Heart right ventricle (tissue), 16 donors: ENCODE data around the gene IL17RE. TPM values are rescaled to one million over a fixed set of nuclear protein-coding genes. Genes with fewer than 3 reads are reported as not detected.

Experiments
- ATAC-seq, 8 donors: fragments of 200-7000 bp; cut with Tn5 transposase; one replicate each; pipeline ENCODE4 v1.9.1; 2020; ENCODE audit warnings: mild to moderate bottlenecking in 8 of 8, moderate library complexity in 8 of 8, moderate number of reproducible peaks in 1 of 8
- DNase-seq, 2 donors: peaks; one replicate each; pipeline ENCODE4 v3.0.0-alpha.2; 2020
- H3K27ac ChIP-seq, 10 donors: fragments of 200-600 bp; sonication (generic) in 2 of 10; one replicate each; pipeline versions ENCODE4 v1.5.0 to v1.8.0; 2020 to 2022; ENCODE audit warnings: mild to moderate bottlenecking in 3 of 10
- H3K27me3 ChIP-seq, 7 donors: fragments of 200-600 bp; one replicate each; pipeline ENCODE4 v1.8.0; 2021 to 2022; ENCODE audit warnings: mild to moderate bottlenecking in 2 of 7
- H3K36me3 ChIP-seq, 9 donors: fragments of 200-600 bp; sonication (generic) in 1 of 9; one replicate each; pipeline versions ENCODE4 v1.5.0 to v1.8.0; 2020 to 2022; ENCODE audit warnings: mild to moderate bottlenecking in 2 of 9
- H3K4me1 ChIP-seq, 9 donors: fragments of 200-600 bp; sonication (generic) in 1 of 9; one replicate each; pipeline versions ENCODE4 v1.5.0 to v1.8.0; 2020 to 2022; ENCODE audit warnings: mild to moderate bottlenecking in 4 of 9
- H3K4me3 ChIP-seq, 10 donors: fragments of 200-600 bp; sonication (generic) in 2 of 10; one replicate each; pipeline versions ENCODE4 v1.5.0 to v1.8.0; 2020 to 2022; ENCODE audit warnings: mild to moderate bottlenecking in 7 of 10, moderate library complexity in 2 of 10
- H3K9me3 ChIP-seq, 11 donors: fragments of 200-600 bp in 10 of 11; sonication (generic) in 2 of 11; one replicate each; pipeline versions ENCODE4 v1.5.0 to v1.8.0; 2013 to 2022; ENCODE audit warnings: mild to moderate bottlenecking in 2 of 11, control low read depth in 1 of 11, moderate library complexity in 1 of 11
- WGBS, 2 donors: extraction: QIAGEN DNeasy Blood & Tissue Kit; methylation state at CpG; one replicate each; pipeline ENCODE4 v1.1.7; 2013; ENCODE audit warnings: inconsistent platforms in 1 of 2; 5-methylcytosine and 5-hydroxymethylcytosine counted together
- intact Hi-C, 10 donors: fragments of 100-400 bp; cut with DNase I; formaldehyde crosslinking; loops; one replicate each; pipeline versions ENCODE4 v1.11.1 to v1.14.2; 2022
- polyA plus RNA-seq, 2 donors: library from polyadenylated mRNA; stranded (reverse); fragments of 200-250 nt; gene quantifications; one replicate each; pipeline ENCODE4 v1.2.3, GENCODE V29; 2013
- total RNA-seq, 10 donors: library from RNA; stranded (reverse); fragmentation: NEBNext Ultra II Directional in 3 of 10; extraction: Animal tissue kit (Norgen Biotek cat#: 25700) in 3 of 10; gene quantifications; one replicate each; pipeline versions ENCODE4 v1.2.1 to v1.2.4, GENCODE V29; 2021 to 2023
- TF ChIP-seq, protein P1 (sequence below), 9 donors: fragments of 200-600 bp; sonication (generic) in 2 of 9; IDR thresholded peaks; one replicate each; pipeline versions ENCODE4 v1.5.0 to v1.8.0; 2021 to 2022; ENCODE audit warnings: antibody characterized with exemption in 9 of 9, mild to moderate bottlenecking in 5 of 9, moderate library complexity in 1 of 9
- donor health status: Arrhythmogenic right ventricular cardiomyopathy.
- donor health status: ischemic (EF 13 %, LVEDD 7.1; RV severe dilation, severe dysfunction).
- donor health status: healthy with polysubstance abuse.
- donor health status: DM: no; HTN: yes; CAD: no.
- donor health status: DM: no; HTN: no; CAD: no.
- donor health status: ischemic (EF 25% LVEDD 6.9; RV normal size, moderate dysfunction).
- donor health status: ischemic (EF 25% LVEDD 5.7; RV mildly dilated, moderate dysfunction).
- donor health status: healthy.
- donor health status: DM: yes; HTN: yes; CAD: no.
- donor health status: Ischemic cardiomyopathy.
- donor health status: ischemic (EF 35%, LVEDD 5.7; RV mildly dilated, moderate dysfunction).
- donor health status: nonischemic (EF 11% LVEDD 7.7; RV severe dilation, severe dysfunction).
- donor health status: DM: yes; HTN: yes; CAD: no.
- donor health status: PGD.
- donor health status: ischemic (EF 29% LVEDD 5.4; RV normal size, mild dysfunction).
- donor health status: nonischemic (EF 23%, LVEDD 6.1; RV moderate dilation, normal function).

Gene IL17RE
- total and polyA plus RNA-seq, 12 donors: 0.16 to 2.3 (median 1.00) TPM

- WGBS, 2 donors: 43 to 46% methylated on average over 7 of the region's 7 CpGs
- TF ChIP-seq, protein P1, sequence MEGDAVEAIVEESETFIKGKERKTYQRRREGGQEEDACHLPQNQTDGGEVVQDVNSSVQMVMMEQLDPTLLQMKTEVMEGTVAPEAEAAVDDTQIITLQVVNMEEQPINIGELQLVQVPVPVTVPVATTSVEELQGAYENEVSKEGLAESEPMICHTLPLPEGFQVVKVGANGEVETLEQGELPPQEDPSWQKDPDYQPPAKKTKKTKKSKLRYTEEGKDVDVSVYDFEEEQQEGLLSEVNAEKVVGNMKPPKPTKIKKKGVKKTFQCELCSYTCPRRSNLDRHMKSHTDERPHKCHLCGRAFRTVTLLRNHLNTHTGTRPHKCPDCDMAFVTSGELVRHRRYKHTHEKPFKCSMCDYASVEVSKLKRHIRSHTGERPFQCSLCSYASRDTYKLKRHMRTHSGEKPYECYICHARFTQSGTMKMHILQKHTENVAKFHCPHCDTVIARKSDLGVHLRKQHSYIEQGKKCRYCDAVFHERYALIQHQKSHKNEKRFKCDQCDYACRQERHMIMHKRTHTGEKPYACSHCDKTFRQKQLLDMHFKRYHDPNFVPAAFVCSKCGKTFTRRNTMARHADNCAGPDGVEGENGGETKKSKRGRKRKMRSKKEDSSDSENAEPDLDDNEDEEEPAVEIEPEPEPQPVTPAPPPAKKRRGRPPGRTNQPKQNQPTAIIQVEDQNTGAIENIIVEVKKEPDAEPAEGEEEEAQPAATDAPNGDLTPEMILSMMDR (IDR thresholded peaks at IDR 0.05): no peak
Observed at GRCh38 chr3:9916346-9916733, 13.7 kb downstream of the IL17RE start.

DNA sequence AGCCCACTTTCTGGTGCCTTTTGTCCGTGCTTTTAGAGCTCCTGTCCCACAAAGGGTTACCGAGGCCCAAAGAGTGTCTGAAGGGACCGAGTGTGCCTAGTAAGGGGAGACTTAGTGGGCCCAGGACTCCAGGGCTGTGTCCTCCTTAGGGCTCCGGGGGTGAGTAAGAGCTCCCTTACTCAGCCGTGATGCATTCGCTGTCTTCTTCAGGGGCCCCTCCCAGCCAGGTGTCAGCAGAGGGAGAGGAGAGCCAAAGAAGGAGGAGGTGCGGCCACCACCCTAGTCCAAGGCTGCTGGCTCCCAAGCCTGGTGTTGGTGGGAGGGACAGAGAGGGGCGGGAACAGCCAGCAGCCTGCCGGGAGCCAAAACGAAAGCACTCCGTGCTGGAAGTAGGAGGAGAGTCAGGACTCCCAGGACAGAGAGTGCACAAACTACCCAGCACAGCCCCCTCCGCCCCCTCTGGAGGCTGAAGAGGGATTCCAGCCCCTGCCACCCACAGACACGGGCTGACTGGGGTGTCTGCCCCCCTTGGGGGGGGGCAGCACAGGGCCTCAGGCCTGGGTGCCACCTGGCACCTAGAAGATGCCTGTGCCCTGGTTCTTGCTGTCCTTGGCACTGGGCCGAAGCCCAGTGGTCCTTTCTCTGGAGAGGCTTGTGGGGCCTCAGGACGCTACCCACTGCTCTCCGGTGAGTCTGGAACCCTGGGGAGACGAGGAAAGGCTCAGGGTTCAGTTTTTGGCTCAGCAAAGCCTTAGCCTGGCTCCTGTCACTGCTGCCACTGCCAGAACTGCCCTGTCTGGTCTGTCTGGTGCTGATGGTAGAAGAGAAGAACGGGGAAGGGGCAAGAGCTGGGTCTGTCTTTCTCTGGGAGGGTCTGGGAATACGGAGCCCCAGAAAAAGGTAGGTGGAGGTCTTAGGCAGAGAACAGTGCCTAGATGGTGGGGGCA is 14.4 kb downstream of the IL17RE start, which contains the start of gene IL17RC:
TSS of gene IL17RC (plus strand) at position 365 of the 947 bp plus-strand sequence. CDS start at position 583, 218 bp downstream.
- 5 to 7% methylated on average over 19 of the region's 19 CpGs for WGBS, 2 donors
- ATAC-seq: peak; percentile 88 to 96 (median 93)
- H3K4me1 ChIP-seq: peaks cover 11 to 42% (median 30%) of the 10 kb centered on the region in 9 donors

More at GRCh38 chr3:9916346-9916733, 13.7 kb downstream of the IL17RE start:
- Histone ChIP-seq H3K4me1 (peaks cover 11 to 42% (median 30%) of the 10 kb centered on the region in 9 donors), H3K9me3 (no peaks in the 10 kb centered on the region), H3K27me3 (no peaks in the 10 kb centered on the region), H3K27ac (peak overlapping the region; percentile 70 to 97 (median 88)), H3K36me3 (peaks cover 0 to 24% (median 0%) of the 10 kb centered on the region in 9 donors), H3K4me3 (peak overlapping the region; percentile 50 to 79 (median 65))
- intact Hi-C loops: loop anchor here in 3 of 10 donors (5.0 to 10.0 kb wide), 4 partner anchors 54 to 74 kb away; partner anchors contain the start of gene RPUSD3 (in 2 of the 3)
- DNase-seq (no peak), ATAC-seq (peak in 3 of 8 donors; percentile 2 to 11 (median 4))

DNA sequence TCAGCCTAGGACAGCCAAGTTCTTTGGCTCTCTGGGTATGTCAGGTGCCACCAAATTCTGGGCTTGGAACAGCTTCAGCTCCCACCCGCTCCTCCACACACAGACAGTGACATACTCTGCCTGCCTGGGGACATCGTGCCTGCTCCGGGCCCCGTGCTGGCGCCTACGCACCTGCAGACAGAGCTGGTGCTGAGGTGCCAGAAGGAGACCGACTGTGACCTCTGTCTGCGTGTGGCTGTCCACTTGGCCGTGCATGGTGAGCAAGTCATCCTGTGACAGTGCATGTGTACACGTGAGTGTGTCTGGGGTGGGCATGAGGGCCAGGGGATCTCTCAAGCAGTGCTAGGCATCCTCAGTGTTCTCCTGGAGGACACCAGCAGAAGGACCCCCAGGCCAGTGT is 15.2 kb downstream of the IL17RE start:
- ATAC-seq (peak in 2 of 8 donors; percentile 2 to 23), DNase-seq (no peak)
- TF ChIP-seq, protein P1 (IDR thresholded peaks at IDR 0.05): no peak
- Histone ChIP-seq H3K27ac (peak overlapping the region in 9 of 10 donors; percentile 84 to 97 (median 88)), H3K4me3 (peak overlapping the region in 9 of 10 donors; percentile 50 to 79 (median 65)), H3K4me1 (peaks cover 11 to 42% (median 30%) of the 10 kb centered on the region in 9 donors), H3K27me3 (no peaks in the 10 kb centered on the region), H3K36me3 (peaks cover 0 to 31% (median 0%) of the 10 kb centered on the region in 9 donors), H3K9me3 (no peaks in the 10 kb centered on the region)
- 64 to 66% methylated on average over 10 of the region's 10 CpGs for WGBS, 2 donors
- intact Hi-C loops: loop anchor here in 3 of 10 donors (5.0 to 10.0 kb wide), 4 partner anchors 56 to 76 kb away; partner anchors contain the start of gene RPUSD3 (in 2 of the 3)

More for the DNA sequence above, 14.4 kb downstream of the IL17RE start, which contains the start of gene IL17RC:
- Histone ChIP-seq H3K27ac (peak within 1 kb of the TSS; percentile 84 to 97 (median 88)), H3K27me3 (no peaks in the 10 kb centered on the region), H3K9me3 (no peaks in the 10 kb centered on the region), H3K36me3 (peaks cover 0 to 27% (median 0%) of the 10 kb centered on the region in 9 donors), H3K4me3 (peak within 1 kb of the TSS; percentile 51 to 79 (median 65))
- DNase-seq: peak; percentile 83 to 89
- intact Hi-C loops: loop anchor here in 3 of 10 donors (5.0 to 10.0 kb wide), 4 partner anchors 55 to 75 kb away; partner anchors contain the start of gene RPUSD3 (in 2 of the 3)
- TF ChIP-seq, protein P1 (IDR thresholded peaks at IDR 0.05): no peak
